Endothelial cell of umbilical vein (primary cell): ENCODE measurements around the gene SYTL1. TPM values are rescaled to one million over a fixed set of nuclear protein-coding genes. Genes with fewer than 3 reads are reported as not detected.

Source experiments
- BruUV-seq: library from RNA; stranded (reverse); fragments of 400-500 nt; replicated peaks from 2 replicates; lab custom pipeline; 2021; lab: Mats Ljungman, UMichigan
- CTCF ChIA-PET: fragments of 300-600, 350-600 bp; sonication (Branson Sonifier 250); formaldehyde crosslinking; loops from one replicate; lab custom pipeline; 2021; ENCODE audit warnings: antibody characterized with exemption, inconsistent platforms; lab: Charles Lee
- POLR2A ChIA-PET: fragments of 300-600, 350-600 bp; sonication (Branson Sonifier 250); formaldehyde crosslinking; loops from one replicate; lab custom pipeline; 2021; ENCODE audit warnings: antibody characterized with exemption, inconsistent platforms; lab: Charles Lee
- DNase-seq: peaks from one replicate; pipeline ENCODE4 v3.0.0-alpha.2; 2011; ENCODE audit warnings: low read depth, low spot score
- FAIRE-seq: peaks from 2 replicates; lab custom pipeline; 2011; peaks lifted over from hg19 to GRCh38; lab: Jason Lieb, UNC
- H2AFZ ChIP-seq: 2 replicates; pipeline ENCODE4 v1.6.0; 2012; ENCODE audit warnings: low read depth, low read length, control low read depth, inconsistent platforms
- H3K27ac ChIP-seq: 2 replicates; pipeline ENCODE4 v1.5.1; 2011; ENCODE audit warnings: low read depth, mild to moderate bottlenecking, control low read depth, low read length, moderate library complexity; ENCODE audit not compliant: insufficient read depth
- H3K27me3 ChIP-seq, 2 experiments: 2 replicates each; pipeline versions ENCODE4 v1.6.0 to v1.6.1; 2011; ENCODE audit warnings: low read length in 2 of 2, mixed read lengths in 1 of 2; ENCODE audit not compliant: control insufficient read depth in 2 of 2, insufficient read depth in 2 of 2
- H3K36me3 ChIP-seq, 2 experiments: 2 replicates in 1 of 2; 3 replicates in 1 of 2; pipeline ENCODE4 v1.5.1; 2011; ENCODE audit warnings: low read length in 2 of 2, mild to moderate bottlenecking in 1 of 2, moderate library complexity in 1 of 2; ENCODE audit not compliant: control insufficient read depth in 2 of 2, insufficient read depth in 2 of 2; ENCODE audit errors: extremely low read depth in 1 of 2
- H3K4me1 ChIP-seq: 3 replicates; pipeline ENCODE4 v1.5.1; 2011; ENCODE audit warnings: mild to moderate bottlenecking, low read length; ENCODE audit not compliant: control insufficient read depth, insufficient read depth; ENCODE audit errors: extremely low read depth
- H3K4me2 ChIP-seq: 2 replicates; pipeline ENCODE4 v1.6.1; 2011; ENCODE audit warnings: low read length, control low read depth, mixed read lengths; ENCODE audit not compliant: insufficient read depth
- H3K4me3 ChIP-seq, 3 experiments: fragments of 200-600 bp in 1 of 3; sonication (generic), shearing (Covaris generic) in 1 of 3; replicated peaks in 1 of 3; 2 replicates each; pipeline ENCODE4 v1.5.1; 2011 to 2016; ENCODE audit warnings: control low read depth in 3 of 3, low read length in 3 of 3, mild to moderate bottlenecking in 2 of 3, inconsistent platforms in 1 of 3, low read depth in 1 of 3, moderate library complexity in 1 of 3; ENCODE audit not compliant: insufficient read depth in 1 of 3
- H3K79me2 ChIP-seq: 2 replicates; pipeline ENCODE4 v1.6.0; 2012; ENCODE audit warnings: low read length, inconsistent platforms; ENCODE audit not compliant: control insufficient read depth, insufficient read depth
- H3K9ac ChIP-seq: replicated peaks from 2 replicates; pipeline ENCODE3; 2011; ENCODE audit warnings: low read length, control low read depth; ENCODE audit not compliant: insufficient read depth; ENCODE audit errors: extremely low read depth
- H3K9me1 ChIP-seq: replicated peaks from 3 replicates; pipeline ENCODE4 v1.6.0; 2011; ENCODE audit warnings: mild to moderate bottlenecking, low read length; ENCODE audit not compliant: control insufficient read depth, insufficient read depth; ENCODE audit errors: extremely low read depth
- H3K9me3 ChIP-seq: replicated peaks from 2 replicates; pipeline ENCODE4 v1.5.1; 2012; ENCODE audit warnings: low read length, inconsistent platforms; ENCODE audit not compliant: control insufficient read depth, insufficient read depth
- H4K20me1 ChIP-seq: replicated peaks from 2 replicates; pipeline ENCODE3; 2011; ENCODE audit warnings: mild to moderate bottlenecking, low read length; ENCODE audit not compliant: control insufficient read depth, insufficient read depth; ENCODE audit errors: extremely low read depth
- EZH2 ChIP-seq: IDR thresholded peaks from 2 replicates; pipeline ENCODE4 v1.6.1; 2012; ENCODE audit warnings: borderline replicate concordance, low read depth, mild to moderate bottlenecking, moderate library complexity, low read length, inconsistent platforms; ENCODE audit not compliant: severe bottlenecking
- FOS ChIP-seq: IDR thresholded peaks from 2 replicates; pipeline ENCODE4 v1.6.1; 2011; ENCODE audit warnings: mild to moderate bottlenecking, low read length, moderate library complexity, borderline replicate concordance; ENCODE audit not compliant: insufficient read depth
- GATA2 ChIP-seq: IDR thresholded peaks from 2 replicates; pipeline ENCODE4 v1.7.0; 2011; ENCODE audit warnings: low read depth, mild to moderate bottlenecking, moderate library complexity, mixed read lengths, low read length; ENCODE audit not compliant: insufficient read length, insufficient read depth
- JUN ChIP-seq: IDR thresholded peaks from 2 replicates; pipeline ENCODE4 v1.6.1; 2011; ENCODE audit warnings: borderline replicate concordance, low read depth; ENCODE audit not compliant: insufficient read length, insufficient read depth
- MYC ChIP-seq: IDR thresholded peaks from one replicate; pipeline ENCODE4 v1.6.1; 2011; ENCODE audit warnings: mild to moderate bottlenecking, low read depth, low read length
- POLR2A ChIP-seq: IDR thresholded peaks from 2 replicates; pipeline ENCODE4 v1.6.1; 2012; ENCODE audit warnings: low read depth, mild to moderate bottlenecking, control low read depth, low read length
- POLR2AphosphoS5 ChIP-seq: IDR thresholded peaks from 2 replicates; pipeline ENCODE4 v1.6.1; 2012; ENCODE audit warnings: low read depth, mild to moderate bottlenecking, control low read depth, low read length, moderate library complexity; ENCODE audit not compliant: insufficient read depth
- dilution Hi-C: fragments of 300-500 bp; cut with MboI; formaldehyde crosslinking; loops from one replicate; pipeline ENCODE4 v1.15.0; 2019; ENCODE audit warnings: low sequenced_read_pairs; ENCODE audit not compliant: extremely low pct_ligation_motif_present
- intact Hi-C: fragments of 100-400 bp; cut with micrococcal nuclease; formaldehyde crosslinking; loops from one replicate; pipeline ENCODE4 v1.10.0; 2022
- polyA plus RNA-seq, 4 experiments: library from polyadenylated mRNA; depleted of rRNA in 3 of 4; stranded (reverse) in 3 of 4; unstranded in 1 of 4; fragments of >200 nt; gene quantifications; 2 replicates each; pipeline versions ENCODE4 v1.2.1 to v1.2.3, GENCODE V29; 2011 to 2012; ENCODE audit warnings: missing spikeins in 1 of 4
- total RNA-seq: library from RNA; stranded (reverse); gene quantifications from 2 replicates; pipeline ENCODE4 v1.2.3, GENCODE V29; 2021
- TF ChIP-seq, protein P1 (sequence below): IDR thresholded peaks from 2 replicates; pipeline ENCODE4 v1.6.1; 2011; ENCODE audit not compliant: insufficient read depth, insufficient read length
- TF ChIP-seq, protein P2 (sequence below), 2 donors: IDR thresholded peaks; 1 replicate in 1 of 2; 2 replicates in 1 of 2; pipeline ENCODE4 v1.5.1; 2011; ENCODE audit warnings: low read length in 2 of 2, mild to moderate bottlenecking in 2 of 2, moderate library complexity in 2 of 2, control low read depth in 1 of 2, inconsistent platforms in 1 of 2, low read depth in 1 of 2; ENCODE audit not compliant: insufficient read depth in 1 of 2; ENCODE audit errors: extremely low read depth in 1 of 2

Gene SYTL1
- total and polyA plus RNA-seq, 2 donors (not counting 3 experiments of a cell fraction or from before 2014, with no cell fraction given), result 0.04 TPM; not detected in 1

- BruUV-seq, result no TSS peak
- Histone ChIP-seq H3K27me3 (no peaks in the 10 kb centered on the region), H3K27ac (no peak overlapping the region), H3K9me3 (no peaks in the 10 kb centered on the region), H3K79me2 (no peaks in the 10 kb centered on the region), H3K9me1 (no peaks in the 10 kb centered on the region), H3K4me1 (peaks cover 15% of the 10 kb centered on the region), H3K4me3 (no peak overlapping the region), H2AFZ (no peak overlapping the region), H3K9ac (no peak overlapping the region), H3K36me3 (no peaks in the 10 kb centered on the region), H3K4me2 (no peak overlapping the region), H4K20me1 (no peaks in the 10 kb centered on the region)
- ChIA-PET POLR2A (interaction anchor here (0.7 kb wide), 1 partner anchor 24 kb away, joined by 6 read pairs; no protein-coding TSS in a partner anchor), CTCF (interaction anchor here (0.6 to 6.8 kb wide), 17 partner anchors 9 to 324 kb away, joined by 3 to 57 read pairs (median 4); partner anchors contain the start of gene GPR3)
- TF ChIP-seq POLR2A (no peak), FOS (no peak), POLR2AphosphoS5 (no peak), EZH2 (no peak), MYC (no peak), JUN (no peak), GATA2 (no peak)
- TF ChIP-seq, protein P1, sequence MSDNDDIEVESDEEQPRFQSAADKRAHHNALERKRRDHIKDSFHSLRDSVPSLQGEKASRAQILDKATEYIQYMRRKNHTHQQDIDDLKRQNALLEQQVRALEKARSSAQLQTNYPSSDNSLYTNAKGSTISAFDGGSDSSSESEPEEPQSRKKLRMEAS, result no peak
- TF ChIP-seq, protein P2, sequence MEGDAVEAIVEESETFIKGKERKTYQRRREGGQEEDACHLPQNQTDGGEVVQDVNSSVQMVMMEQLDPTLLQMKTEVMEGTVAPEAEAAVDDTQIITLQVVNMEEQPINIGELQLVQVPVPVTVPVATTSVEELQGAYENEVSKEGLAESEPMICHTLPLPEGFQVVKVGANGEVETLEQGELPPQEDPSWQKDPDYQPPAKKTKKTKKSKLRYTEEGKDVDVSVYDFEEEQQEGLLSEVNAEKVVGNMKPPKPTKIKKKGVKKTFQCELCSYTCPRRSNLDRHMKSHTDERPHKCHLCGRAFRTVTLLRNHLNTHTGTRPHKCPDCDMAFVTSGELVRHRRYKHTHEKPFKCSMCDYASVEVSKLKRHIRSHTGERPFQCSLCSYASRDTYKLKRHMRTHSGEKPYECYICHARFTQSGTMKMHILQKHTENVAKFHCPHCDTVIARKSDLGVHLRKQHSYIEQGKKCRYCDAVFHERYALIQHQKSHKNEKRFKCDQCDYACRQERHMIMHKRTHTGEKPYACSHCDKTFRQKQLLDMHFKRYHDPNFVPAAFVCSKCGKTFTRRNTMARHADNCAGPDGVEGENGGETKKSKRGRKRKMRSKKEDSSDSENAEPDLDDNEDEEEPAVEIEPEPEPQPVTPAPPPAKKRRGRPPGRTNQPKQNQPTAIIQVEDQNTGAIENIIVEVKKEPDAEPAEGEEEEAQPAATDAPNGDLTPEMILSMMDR (IDR thresholded peaks at IDR 0.05; ENCODE audit: extremely low read depth in 1 of 2, insufficient read depth in 1 of 2, low read depth in 1 of 2, low read length in 2 of 2), result no peak
- DNase-seq (no peak), FAIRE-seq (no peak)
- intact Hi-C loops, result no loop called here
- dilution Hi-C loops, result no loop called here
Observed at GRCh38 chr1:27368869-27369582, 27.2 kb downstream of the SYTL1 start.
